ENCODE results near the gene MIX23. TPM values are rescaled to one million over a fixed set of nuclear protein-coding genes. Genes with fewer than 3 reads are reported as not detected.

The MIX23 gene
- total and polyA plus RNA-seq, 10 of the 15 experiments (the other 5 are each of a cell fraction or from before 2014, with no cell fraction given), result 30.0 to 176 (median 62.4) TPM

DNA sequence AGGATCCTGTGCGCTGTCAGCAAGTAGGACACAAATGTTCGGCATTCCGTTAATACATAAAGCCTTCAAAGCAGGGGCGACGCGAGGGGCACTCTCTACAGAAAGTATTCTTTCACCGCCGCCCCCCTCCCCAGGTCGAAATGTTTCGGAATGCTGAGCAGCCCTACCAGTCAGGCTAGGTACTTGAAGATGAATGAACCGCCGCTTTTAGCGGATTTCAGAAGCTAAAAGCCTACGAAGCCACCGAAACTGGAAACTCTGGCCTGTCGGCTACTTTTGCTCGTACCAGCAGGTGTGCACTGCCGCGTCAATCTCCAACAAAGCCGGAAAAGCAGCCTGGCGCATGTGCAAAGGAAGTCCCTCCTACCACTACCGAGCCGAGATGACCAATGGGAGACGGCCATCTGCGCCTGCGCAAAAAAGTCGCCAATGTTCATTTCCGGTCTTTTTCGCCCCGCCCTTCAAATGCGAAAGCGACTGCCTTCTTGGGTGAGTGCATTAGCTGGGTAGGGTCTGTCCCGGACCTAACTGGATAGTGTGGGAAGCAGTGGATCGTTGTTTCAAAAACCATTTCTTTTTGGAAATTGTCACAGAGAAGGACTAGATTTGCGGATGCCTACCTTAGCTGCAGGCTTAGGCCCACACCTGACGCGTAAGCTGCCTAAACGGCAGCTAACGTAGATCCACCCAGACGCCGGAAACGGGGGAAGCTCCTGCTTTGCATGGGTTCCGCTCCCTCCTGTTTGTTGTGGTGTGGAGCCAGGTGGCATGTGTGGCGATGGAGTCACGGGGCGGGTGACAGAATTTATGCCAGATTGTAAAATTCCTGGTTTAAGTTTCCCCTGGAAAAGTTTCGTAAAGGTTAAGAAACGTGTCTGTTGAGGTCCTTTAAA is 33.0 kb upstream of the MIX23 start, which contains the start of gene WDR5B (continued):
- TF ChIP-seq, protein P1, sequence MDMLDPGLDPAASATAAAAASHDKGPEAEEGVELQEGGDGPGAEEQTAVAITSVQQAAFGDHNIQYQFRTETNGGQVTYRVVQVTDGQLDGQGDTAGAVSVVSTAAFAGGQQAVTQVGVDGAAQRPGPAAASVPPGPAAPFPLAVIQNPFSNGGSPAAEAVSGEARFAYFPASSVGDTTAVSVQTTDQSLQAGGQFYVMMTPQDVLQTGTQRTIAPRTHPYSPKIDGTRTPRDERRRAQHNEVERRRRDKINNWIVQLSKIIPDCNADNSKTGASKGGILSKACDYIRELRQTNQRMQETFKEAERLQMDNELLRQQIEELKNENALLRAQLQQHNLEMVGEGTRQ (IDR thresholded peaks at IDR 0.05; ENCODE audit: borderline replicate concordance, low read depth, low read length), result no peak; the same call in 1 of the 2 replicates
- peak; percentile 93 for TF ChIP-seq NBN (IDR thresholded peaks at IDR 0.05)
- TF ChIP-seq DPF2 (IDR thresholded peaks at IDR 0.05), result peak; percentile 67; the same call in 1 of the 2 replicates
- TF ChIP-seq SMC3 (IDR thresholded peaks at IDR 0.05; ENCODE audit: borderline replicate concordance, low read length), result no peak
- TF ChIP-seq, protein P2, sequence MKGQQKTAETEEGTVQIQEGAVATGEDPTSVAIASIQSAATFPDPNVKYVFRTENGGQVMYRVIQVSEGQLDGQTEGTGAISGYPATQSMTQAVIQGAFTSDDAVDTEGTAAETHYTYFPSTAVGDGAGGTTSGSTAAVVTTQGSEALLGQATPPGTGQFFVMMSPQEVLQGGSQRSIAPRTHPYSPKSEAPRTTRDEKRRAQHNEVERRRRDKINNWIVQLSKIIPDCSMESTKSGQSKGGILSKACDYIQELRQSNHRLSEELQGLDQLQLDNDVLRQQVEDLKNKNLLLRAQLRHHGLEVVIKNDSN (IDR thresholded peaks at IDR 0.05; ENCODE audit: borderline replicate concordance, extremely low read length, insufficient read depth, low read depth, low read length), result no peak
- TF ChIP-seq EGR1 (IDR thresholded peaks at IDR 0.05; ENCODE audit: borderline replicate concordance in 1 of 2, low read depth in 2 of 2, low read length in 2 of 2), result peak in 1 of 2 experiments; percentile 29; a peak in 1 of 3 replicates
- peak; percentile 59; the same call in 1 of the 2 replicates for TF ChIP-seq ZBED1 (IDR thresholded peaks at IDR 0.05; ENCODE audit: borderline replicate concordance)
- peak; percentile 83 for TF ChIP-seq TBL1XR1 (IDR thresholded peaks at IDR 0.05; ENCODE audit: low read depth, low read length)
- TF ChIP-seq EED (IDR thresholded peaks at IDR 0.05; ENCODE audit: low read depth), result peak; percentile 41; the same call in 1 of the 2 replicates
- TF ChIP-seq NFXL1 (IDR thresholded peaks at IDR 0.05; ENCODE audit: borderline replicate concordance), result no peak

Measured in GM12878 (cell line).